ENCODE measurements around the gene RNF223.
"Not testable (repeated sequence)": the region's sequence is repeated elsewhere in the genome, so short reads cannot be mapped to it uniquely, and the experiment has no call there.

The RNF223 gene

GRCh38 chr1:1031659-1032235 is 42.4 kb downstream of the RNF223 start:
- H4K20me1 ChIP-seq (ENCODE audit: insufficient read depth, low read length), result peaks cover 12% of the 10 kb centered on the region

GRCh38 chr1:1030867-1031658 is 43.0 kb downstream of the RNF223 start:
- not testable (repeated sequence) for H3K4me1 ChIP-seq (ENCODE audit: low read length); H3K36me3 ChIP-seq (replicated peaks; ENCODE audit: low read depth, low read length); H3K79me2 ChIP-seq (ENCODE audit: low read length); H3K27ac ChIP-seq (ENCODE audit: low read length); H2AFZ ChIP-seq (ENCODE audit: low read depth, low read length); H3K27me3 ChIP-seq (ENCODE audit: low read depth, low read length); H3K4me3 ChIP-seq (ENCODE audit: low read length); H3K4me2 ChIP-seq (ENCODE audit: low read length); H3K9ac ChIP-seq (ENCODE audit: low read length); H3K9me3 ChIP-seq (ENCODE audit: insufficient read depth, low read length)
- peaks cover 12% of the 10 kb centered on the region for H4K20me1 ChIP-seq (ENCODE audit: insufficient read depth, low read length)

More at GRCh38 chr1:1031659-1032235, 42.4 kb downstream of the RNF223 start:
- Histone ChIP-seq H3K36me3 (replicated peaks; ENCODE audit: low read depth, low read length) (no peaks in the 10 kb centered on the region), H3K9me3 (ENCODE audit: insufficient read depth, low read length) (no peaks in the 10 kb centered on the region), H3K79me2 (ENCODE audit: low read length) (no peaks in the 10 kb centered on the region), H3K4me2 (ENCODE audit: low read length) (no peak overlapping the region), H3K4me3 (ENCODE audit: low read length) (no peak overlapping the region), H3K4me1 (ENCODE audit: low read length) (no peaks in the 10 kb centered on the region), H3K27me3 (ENCODE audit: low read depth, low read length) (no peaks in the 10 kb centered on the region), H2AFZ (ENCODE audit: low read depth, low read length) (no peak overlapping the region), H3K9ac (ENCODE audit: low read length) (no peak overlapping the region), H3K27ac (ENCODE audit: low read length) (no peak overlapping the region)
- no peak for TF ChIP-seq EZH2phosphoT487 (IDR thresholded peaks at IDR 0.05; ENCODE audit: low read depth)
- TF ChIP-seq, protein P1, sequence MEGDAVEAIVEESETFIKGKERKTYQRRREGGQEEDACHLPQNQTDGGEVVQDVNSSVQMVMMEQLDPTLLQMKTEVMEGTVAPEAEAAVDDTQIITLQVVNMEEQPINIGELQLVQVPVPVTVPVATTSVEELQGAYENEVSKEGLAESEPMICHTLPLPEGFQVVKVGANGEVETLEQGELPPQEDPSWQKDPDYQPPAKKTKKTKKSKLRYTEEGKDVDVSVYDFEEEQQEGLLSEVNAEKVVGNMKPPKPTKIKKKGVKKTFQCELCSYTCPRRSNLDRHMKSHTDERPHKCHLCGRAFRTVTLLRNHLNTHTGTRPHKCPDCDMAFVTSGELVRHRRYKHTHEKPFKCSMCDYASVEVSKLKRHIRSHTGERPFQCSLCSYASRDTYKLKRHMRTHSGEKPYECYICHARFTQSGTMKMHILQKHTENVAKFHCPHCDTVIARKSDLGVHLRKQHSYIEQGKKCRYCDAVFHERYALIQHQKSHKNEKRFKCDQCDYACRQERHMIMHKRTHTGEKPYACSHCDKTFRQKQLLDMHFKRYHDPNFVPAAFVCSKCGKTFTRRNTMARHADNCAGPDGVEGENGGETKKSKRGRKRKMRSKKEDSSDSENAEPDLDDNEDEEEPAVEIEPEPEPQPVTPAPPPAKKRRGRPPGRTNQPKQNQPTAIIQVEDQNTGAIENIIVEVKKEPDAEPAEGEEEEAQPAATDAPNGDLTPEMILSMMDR (IDR thresholded peaks at IDR 0.05; ENCODE audit: low read depth, low read length), result no peak

GRCh38 chr1:1027791-1028190 is 46.3 kb downstream of the RNF223 start:
- Histone ChIP-seq H4K20me1 (ENCODE audit: insufficient read depth, low read length) (peaks cover 12% of the 10 kb centered on the region), H3K4me2 (ENCODE audit: low read length) (no peak overlapping the region), H3K4me1 (ENCODE audit: low read length) (no peaks in the 10 kb centered on the region), H3K36me3 (replicated peaks; ENCODE audit: low read depth, low read length) (no peaks in the 10 kb centered on the region), H3K9ac (ENCODE audit: low read length) (no peak overlapping the region), H2AFZ (ENCODE audit: low read depth, low read length) (no peak overlapping the region), H3K27me3 (ENCODE audit: low read depth, low read length) (no peaks in the 10 kb centered on the region), H3K9me3 (ENCODE audit: insufficient read depth, low read length) (no peaks in the 10 kb centered on the region), H3K27ac (ENCODE audit: low read length) (no peak overlapping the region), H3K79me2 (ENCODE audit: low read length) (no peaks in the 10 kb centered on the region), H3K4me3 (ENCODE audit: low read length) (no peak overlapping the region)
- TF ChIP-seq, protein P1 (IDR thresholded peaks at IDR 0.05; ENCODE audit: low read depth, low read length), result no peak
- TF ChIP-seq EZH2phosphoT487 (IDR thresholded peaks at IDR 0.05; ENCODE audit: low read depth), result no peak

- H4K20me1 ChIP-seq (ENCODE audit: insufficient read depth, low read length), result peaks cover 6% of the 10 kb centered on the region
- no peaks in the 10 kb centered on the region for H3K4me1 ChIP-seq (ENCODE audit: low read length)
- TF ChIP-seq, protein P1 (IDR thresholded peaks at IDR 0.05; ENCODE audit: low read depth, low read length), result no peak
- TF ChIP-seq EZH2phosphoT487 (IDR thresholded peaks at IDR 0.05; ENCODE audit: low read depth), result no peak
- no peak overlapping the region for H2AFZ ChIP-seq (ENCODE audit: low read depth, low read length)
- no peaks in the 10 kb centered on the region for H3K36me3 ChIP-seq (replicated peaks; ENCODE audit: low read depth, low read length)
- H3K4me3 ChIP-seq (ENCODE audit: low read length), result no peak overlapping the region
- no peaks in the 10 kb centered on the region for H3K79me2 ChIP-seq (ENCODE audit: low read length)
- no peak overlapping the region for H3K9ac ChIP-seq (ENCODE audit: low read length)
- no peak overlapping the region for H3K4me2 ChIP-seq (ENCODE audit: low read length)
- H3K27ac ChIP-seq (ENCODE audit: low read length), result no peak overlapping the region
- H3K9me3 ChIP-seq (ENCODE audit: insufficient read depth, low read length), result no peaks in the 10 kb centered on the region
- H3K27me3 ChIP-seq (ENCODE audit: low read depth, low read length), result peaks cover 2% of the 10 kb centered on the region; the same call in 1 of the 2 replicates
Measured at GRCh38 chr1:1026599-1027413, 47.3 kb downstream of the RNF223 start.

Data from OCI-LY3 (cell line).